GM18519 (cell line): ENCODE results near the gene SMG9.

Source experiments
- ATAC-seq: cut with Tn5 transposase; IDR thresholded peaks from one replicate; pipeline ENCODE4 v1.9.1; 2021; ENCODE audit warnings: mild to moderate bottlenecking, moderate library complexity; ENCODE audit not compliant: unreplicated experiment, low FRiP score

The SMG9 gene

GRCh38 chr19:43726736-43727592, 27.8 kb downstream of the SMG9 start:
- ATAC-seq = no peak

DNA sequence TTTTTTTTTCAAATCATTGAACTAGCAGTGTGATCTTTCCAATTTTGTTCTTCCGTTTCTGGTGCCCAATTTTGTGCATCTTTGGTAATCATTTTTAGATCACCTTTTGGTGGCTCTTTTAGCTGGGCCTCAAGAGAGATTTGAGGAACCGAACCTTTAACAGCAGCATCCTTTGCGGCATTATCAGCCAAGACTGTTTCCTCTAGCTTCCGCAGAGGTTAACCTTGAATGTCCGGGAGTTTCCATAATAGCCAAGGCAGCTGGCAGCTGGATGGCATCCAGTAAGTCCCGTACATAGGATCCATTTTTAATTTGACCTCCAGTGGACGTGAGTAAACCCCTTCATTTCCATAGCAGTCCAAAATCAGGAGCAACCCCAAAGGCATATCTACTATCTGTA, 29.3 kb downstream of the SMG9 start:
- no peak for ATAC-seq

GRCh38 chr19:43724896-43725295, 29.9 kb downstream of the SMG9 start:
- no peak for ATAC-seq

DNA sequence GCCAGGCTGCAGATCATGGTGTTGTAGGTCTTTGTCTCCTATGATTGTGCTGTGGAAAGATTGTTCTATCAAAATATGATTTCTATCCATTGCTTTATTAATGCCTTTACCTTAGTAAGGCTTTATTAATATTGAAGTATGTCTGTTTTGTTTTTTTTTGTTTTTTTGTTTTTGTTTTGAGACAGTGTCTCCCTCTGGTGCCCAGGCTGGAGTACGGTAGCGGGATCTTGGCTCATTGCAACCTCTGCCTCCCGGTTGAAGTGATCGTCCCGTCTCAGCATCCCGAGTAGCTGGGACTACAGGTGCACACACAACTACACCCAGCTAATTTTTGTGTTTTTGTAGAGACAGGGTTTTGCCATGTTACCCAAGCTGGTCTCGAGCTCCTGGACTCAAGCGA, 31.2 kb downstream of the SMG9 start:
- no peak for ATAC-seq

DNA sequence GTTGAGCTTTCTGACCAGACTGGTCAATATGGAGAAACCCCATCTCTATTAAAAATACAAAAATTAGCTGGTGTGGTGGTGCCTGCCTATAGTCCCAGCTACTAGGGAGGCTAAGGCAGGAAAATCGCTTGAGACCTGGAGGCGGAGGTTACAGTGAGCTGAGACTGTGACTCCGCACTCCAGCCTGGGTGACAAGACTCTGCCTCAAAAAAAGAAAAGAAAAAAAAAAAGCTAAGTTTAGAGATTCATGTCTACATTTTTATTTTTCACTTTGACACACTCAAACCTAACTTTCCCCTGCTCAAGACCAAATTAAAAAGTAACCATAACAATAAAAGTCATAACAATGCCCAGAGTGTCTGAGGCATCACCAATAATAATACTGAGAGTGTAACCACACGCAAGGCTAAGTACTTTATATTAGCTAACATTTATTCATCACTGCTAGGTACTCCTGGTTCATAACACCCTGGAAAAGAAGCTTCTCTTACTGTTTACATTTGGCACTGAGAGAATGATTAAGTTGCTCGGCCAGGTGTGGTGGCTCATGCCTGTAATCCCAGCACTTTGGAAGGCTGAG, 33.2 kb downstream of the SMG9 start:
- ATAC-seq = no peak

DNA sequence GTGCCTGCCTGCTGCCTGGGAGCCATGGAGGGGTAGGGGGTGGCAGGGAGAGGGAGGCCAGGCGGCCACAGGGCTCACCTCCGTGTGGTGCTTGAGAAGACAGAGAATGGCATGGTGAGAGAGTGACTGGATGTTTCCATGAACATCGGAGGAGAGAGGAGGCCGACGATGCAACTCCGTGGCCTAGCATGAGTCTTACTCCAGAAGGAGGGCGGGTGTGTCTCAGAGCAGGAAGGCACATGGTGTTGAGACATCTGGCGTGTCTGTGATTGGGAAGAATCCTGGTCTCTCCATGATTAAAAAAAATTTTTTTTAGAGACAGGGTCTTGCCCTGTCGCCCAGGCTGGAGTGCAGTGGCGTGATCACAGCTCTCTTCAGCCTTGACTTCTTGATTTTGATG, 33.8 kb downstream of the SMG9 start:
- ATAC-seq = no peak

DNA sequence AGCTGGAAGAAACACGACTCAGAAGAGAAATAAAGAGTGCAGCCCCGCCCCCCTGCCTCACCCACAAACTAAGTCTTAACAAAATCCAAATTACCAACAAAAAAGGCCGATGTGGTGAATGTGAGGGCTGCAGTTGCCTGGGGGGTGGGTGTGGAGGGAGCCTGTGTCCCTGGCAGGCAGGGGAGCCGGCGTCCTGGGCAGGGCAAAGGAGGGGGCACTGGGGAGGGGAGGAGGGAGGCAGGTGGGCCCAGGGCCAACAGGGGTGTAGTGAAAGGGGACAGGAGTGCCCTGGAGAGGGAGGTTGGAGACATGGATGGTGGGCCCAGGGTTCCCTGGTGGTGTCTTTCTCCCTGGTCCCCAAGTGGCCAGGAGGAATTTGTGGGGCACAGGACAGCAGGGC, 34.8 kb downstream of the SMG9 start:
- no peak for ATAC-seq

DNA sequence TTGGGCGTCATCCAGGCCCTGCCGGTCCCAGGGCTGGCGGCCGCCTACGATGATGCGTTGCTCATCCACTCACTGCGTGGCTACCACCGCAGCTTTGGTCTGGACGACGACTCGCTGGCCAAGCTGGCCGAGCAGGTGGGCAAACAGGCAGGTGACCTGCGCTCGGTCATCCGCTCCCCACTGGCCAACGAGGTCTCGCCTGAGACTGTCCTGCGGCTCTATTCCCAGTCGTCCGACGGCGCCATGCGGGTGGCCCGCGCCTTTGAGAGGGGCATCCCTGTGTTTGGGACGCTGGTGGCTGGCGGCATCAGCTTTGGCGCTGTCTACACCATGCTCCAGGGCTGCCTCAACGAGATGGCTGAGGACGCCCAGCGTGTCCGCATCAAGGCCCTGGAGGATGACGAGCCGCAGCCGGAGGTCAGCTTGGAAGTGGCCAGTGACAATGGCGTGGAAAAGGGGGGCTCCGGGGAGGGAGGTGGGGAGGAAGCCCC, 35.3 kb downstream of the SMG9 start:
- ATAC-seq = no peak

GRCh38 chr19:43718627-43719377, 36.0 kb downstream of the SMG9 start:
- ATAC-seq = no peak

- ATAC-seq = no peak
Observed at GRCh38 chr19:43715776-43716175, 39.0 kb downstream of the SMG9 start, which contains the start of gene IRGC. IRGC (plus strand) TSS chr19:43716076; CDS start chr19:43718559, 2,483 bp downstream.

- no peak for ATAC-seq
Observed at GRCh38 chr19:43713208-43713607, 41.6 kb downstream of the SMG9 start.

GRCh38 chr19:43711751-43712355, 42.9 kb downstream of the SMG9 start:
- no peak for ATAC-seq

DNA sequence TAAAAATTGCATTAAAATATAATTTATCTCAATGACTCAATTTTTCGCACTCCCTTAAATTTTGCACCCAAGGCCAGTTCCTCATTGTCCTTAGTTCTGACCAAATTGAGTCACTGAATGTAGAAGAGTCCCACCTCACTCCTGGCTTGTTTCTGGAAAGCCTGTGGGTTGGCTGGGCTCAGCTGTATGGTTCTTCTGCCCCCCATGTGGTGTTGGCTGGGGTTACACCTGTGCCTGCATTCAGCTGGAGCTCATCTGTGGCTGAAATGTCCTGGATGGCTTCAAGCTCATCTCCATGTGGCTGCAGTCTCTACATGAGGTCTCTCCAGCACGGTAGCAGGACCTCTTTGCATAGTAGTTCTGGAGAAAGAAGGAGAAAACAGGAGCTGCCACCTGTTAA, 46.0 kb downstream of the SMG9 start:
- ATAC-seq = no peak

- ATAC-seq = no peak
Observed at GRCh38 chr19:43707158-43707712, 47.5 kb downstream of the SMG9 start.

DNA sequence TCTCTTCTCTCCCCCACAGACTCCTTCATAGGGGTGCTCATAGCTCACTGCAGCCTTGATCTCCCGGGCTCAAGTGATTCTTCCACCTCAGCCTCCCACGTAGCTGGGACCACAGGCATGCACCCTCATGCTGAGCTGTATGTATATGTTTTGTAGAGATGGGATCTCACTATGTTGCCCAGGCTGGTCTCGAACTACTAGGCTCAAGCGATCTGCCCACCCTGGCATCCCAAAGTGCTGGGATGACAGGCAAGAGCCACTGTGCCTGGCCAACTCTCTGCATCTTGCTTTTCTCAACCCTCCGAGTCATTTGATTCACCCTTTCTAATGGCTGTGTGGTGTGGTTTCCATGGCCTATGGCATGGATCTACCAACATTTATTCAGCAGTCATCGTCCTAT, 49.0 kb downstream of the SMG9 start:
- ATAC-seq = no peak

DNA sequence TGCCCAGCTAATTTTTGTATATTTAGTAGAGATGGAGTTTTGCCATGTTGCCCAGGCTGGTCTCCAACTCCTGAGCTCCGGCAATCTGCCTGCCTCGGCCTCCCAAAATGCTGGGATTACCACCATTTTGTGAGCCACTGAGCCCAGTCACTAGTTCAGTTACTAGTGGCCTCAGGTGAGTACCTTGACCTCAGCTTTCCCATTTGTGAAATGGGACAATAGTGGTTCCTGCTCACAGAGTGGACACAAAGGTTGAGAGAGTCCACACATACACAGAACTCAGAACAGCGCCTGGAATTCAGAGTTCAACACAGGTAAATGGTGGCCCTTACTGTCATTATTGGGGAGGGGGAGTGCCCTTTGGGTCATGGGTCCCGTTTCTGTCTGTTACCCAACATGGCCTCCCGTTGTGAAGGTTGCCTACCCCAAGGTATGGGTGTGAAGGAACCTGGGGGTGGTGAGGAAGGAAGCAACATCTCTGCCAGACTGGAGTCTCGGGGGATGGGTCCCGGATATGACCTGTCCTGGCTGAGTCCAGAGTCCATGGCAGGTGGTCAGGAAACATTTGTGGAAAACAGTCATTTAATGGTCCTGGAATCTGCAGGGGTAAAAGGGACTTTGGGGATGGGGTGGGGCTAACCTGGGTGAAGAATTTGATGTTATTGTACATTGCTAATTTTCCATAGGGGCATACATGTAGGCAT, 50.6 kb downstream of the SMG9 start:
- ATAC-seq = no peak

- ATAC-seq = no peak
Observed at GRCh38 chr19:43700395-43701000, 54.3 kb downstream of the SMG9 start.

- no peak for ATAC-seq
Observed at GRCh38 chr19:43699506-43700394, 55.0 kb downstream of the SMG9 start.

DNA sequence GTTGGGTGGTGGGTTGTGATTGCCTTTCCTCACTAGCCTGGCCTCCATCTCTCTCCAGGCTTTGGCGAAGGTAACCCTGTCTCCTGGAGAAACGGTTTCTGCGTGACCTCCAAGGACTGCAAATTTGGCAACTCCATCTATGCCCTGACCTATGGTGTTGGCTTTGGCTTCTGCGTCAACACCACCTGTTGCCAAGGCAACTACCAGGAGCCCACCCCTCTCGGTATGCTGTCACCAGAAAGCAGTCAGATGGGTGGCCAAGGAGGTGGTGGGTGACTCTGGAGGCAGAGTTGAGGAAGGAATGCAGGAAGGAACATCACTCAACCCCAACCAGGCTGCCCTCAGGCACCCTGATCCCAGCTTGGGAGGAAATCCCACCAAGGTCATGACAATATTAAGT, 57.5 kb downstream of the SMG9 start:
- no peak for ATAC-seq
